ENCODE data around the gene CBARP.
A peak's percentile ranks its signal among the peaks of the same experiment; 100 is the strongest.

DNA sequence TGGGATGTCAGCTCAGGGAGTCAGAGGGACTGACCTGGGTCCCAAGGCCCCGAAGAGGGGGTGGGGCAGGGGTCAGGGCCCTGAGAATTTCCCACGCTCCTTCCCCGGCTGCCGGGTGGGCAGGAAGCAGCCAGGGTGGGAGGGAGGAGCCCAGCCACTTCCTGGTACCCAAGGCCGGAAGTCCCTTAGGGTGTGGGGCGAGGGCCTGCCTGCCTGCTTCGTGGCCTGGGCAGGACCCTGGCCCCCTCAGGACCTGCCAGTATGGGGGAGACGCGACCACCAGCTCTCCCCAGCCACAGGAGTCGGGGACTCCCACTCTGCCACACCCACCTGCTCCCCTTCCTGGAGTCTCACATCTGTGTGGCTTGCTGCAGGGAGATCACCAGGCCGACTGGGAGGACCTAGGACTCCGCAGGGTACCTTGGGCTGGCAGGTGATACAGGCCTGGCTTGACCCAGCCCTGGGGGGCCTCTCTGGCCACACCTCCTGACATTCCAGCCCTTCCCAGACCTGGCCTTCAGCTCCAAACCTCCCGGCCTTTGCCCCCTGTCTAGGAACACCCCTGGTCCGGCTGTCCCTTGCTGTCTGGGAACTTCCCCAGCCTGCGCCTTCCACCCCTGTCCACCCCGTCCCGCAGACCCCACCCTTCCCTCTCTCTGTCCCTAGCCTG, 21.5 kb upstream of the CBARP start:
- TF ChIP-seq EZH2 (IDR thresholded peaks at IDR 0.05; ENCODE audit: borderline replicate concordance, insufficient read depth, low read length, poor library complexity, severe bottlenecking) (no peak), EP300 (conservative IDR thresholded peaks at IDR 0.05; ENCODE audit: poor library complexity, severe bottlenecking) (no peak), CTCF (IDR thresholded peaks at IDR 0.05; ENCODE audit: poor library complexity, severe bottlenecking) (no peak), POLR2AphosphoS5 (IDR thresholded peaks at IDR 0.05) (peak; percentile 38), MXI1 (conservative IDR thresholded peaks at IDR 0.05; ENCODE audit: poor library complexity, severe bottlenecking) (no peak), SMC3 (conservative IDR thresholded peaks at IDR 0.05; ENCODE audit: poor library complexity) (no peak)
